DOHH2 (cell line): Measurements from ENCODE around the gene DCLK2.

Experiments
- H3F3A ChIP-seq: fragments of 200-600 bp; sonication (generic), shearing (Covaris generic); 2 replicates; pipeline ENCODE4 v1.6.0; 2016; ENCODE audit warnings: antibody characterized with exemption, mild to moderate bottlenecking; ENCODE audit not compliant: control insufficient read depth, insufficient read depth
- H3K27ac ChIP-seq: fragments of 200-600 bp; sonication (generic); 2 replicates; pipeline ENCODE4 v1.5.1; 2014; ENCODE audit warnings: low read depth, mild to moderate bottlenecking, low read length, moderate library complexity
- H3K27me3 ChIP-seq: fragments of 200-600 bp; sonication (generic); 2 replicates; pipeline ENCODE4 v1.6.1; 2014; ENCODE audit warnings: mild to moderate bottlenecking, low read length, mixed read lengths; ENCODE audit not compliant: control insufficient read depth
- H3K36me3 ChIP-seq: fragments of 200-600 bp; sonication (generic); 2 replicates; pipeline ENCODE4 v1.6.1; 2014; ENCODE audit warnings: mild to moderate bottlenecking, low read length, moderate library complexity, mixed read lengths; ENCODE audit not compliant: control insufficient read depth
- H3K4me1 ChIP-seq: fragments of 200-600 bp; sonication (generic); 2 replicates; pipeline ENCODE4 v1.6.1; 2014; ENCODE audit warnings: mild to moderate bottlenecking, low read length, mixed read lengths; ENCODE audit not compliant: control insufficient read depth
- H3K4me2 ChIP-seq: fragments of 200-600 bp; sonication (generic); 2 replicates; pipeline ENCODE4 v1.6.0; 2014; ENCODE audit warnings: mild to moderate bottlenecking, low read length, moderate library complexity
- H3K4me3 ChIP-seq: fragments of 200-600 bp; sonication (generic); 2 replicates; pipeline ENCODE4 v1.5.1; 2014; ENCODE audit warnings: mild to moderate bottlenecking, low read length, mixed read lengths
- H3K79me2 ChIP-seq: fragments of 200-600 bp; sonication (generic); 2 replicates; pipeline ENCODE4 v1.6.1; 2014; ENCODE audit warnings: mild to moderate bottlenecking, low read length, mixed read lengths; ENCODE audit not compliant: control insufficient read depth
- H3K9me2 ChIP-seq: fragments of 200-600 bp; sonication (generic); replicated peaks from 2 replicates; pipeline ENCODE4 v1.6.1; 2014; ENCODE audit warnings: mild to moderate bottlenecking, low read length, mixed read lengths; ENCODE audit not compliant: control insufficient read depth
- H3K9me3 ChIP-seq: fragments of 200-600 bp; sonication (generic); 2 replicates; pipeline ENCODE4 v1.6.1; 2014; ENCODE audit warnings: antibody characterized with exemption, low read length, mixed read lengths; ENCODE audit not compliant: control insufficient read depth, insufficient read depth
- H4K20me1 ChIP-seq: fragments of 200-600 bp; sonication (generic); 2 replicates; pipeline ENCODE4 v1.6.0; 2014; ENCODE audit warnings: low read depth, mild to moderate bottlenecking, antibody characterized with exemption, low read length, moderate library complexity; ENCODE audit not compliant: control insufficient read depth, insufficient read depth
- EZH2phosphoT487 ChIP-seq: fragments of 200-600 bp; sonication (generic); IDR thresholded peaks from 2 replicates; pipeline ENCODE4 v1.6.1; 2017; ENCODE audit warnings: borderline replicate concordance, mild to moderate bottlenecking, antibody characterized with exemption, low read length, moderate library complexity, mixed read lengths
- TF ChIP-seq, protein P1 (sequence below): fragments of 200-600 bp; sonication (generic); IDR thresholded peaks from one replicate; pipeline ENCODE4 v1.5.1; 2014; ENCODE audit warnings: antibody characterized with exemption, mild to moderate bottlenecking, low read depth, low read length; ENCODE audit not compliant: poor library complexity, severe bottlenecking

The DCLK2 gene

DNA sequence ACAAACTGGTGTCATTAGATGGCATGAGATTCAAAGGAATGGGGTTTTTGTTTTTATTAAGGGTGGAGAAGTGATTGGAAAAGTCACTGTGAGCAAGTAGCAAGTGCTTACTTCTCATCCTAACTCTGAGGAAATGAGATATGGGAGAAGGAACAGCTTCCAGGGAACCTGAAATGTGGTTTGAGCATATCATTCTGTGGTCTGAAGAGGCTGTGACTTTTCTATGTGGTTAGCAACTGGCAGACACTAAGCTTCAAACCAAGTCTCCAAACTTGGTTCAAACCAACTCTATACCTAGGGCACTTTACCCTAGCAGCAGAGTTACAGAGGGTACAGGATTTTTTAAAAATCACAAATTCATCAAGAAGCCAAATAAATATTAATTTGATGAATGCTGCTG, 58.2 kb downstream of the DCLK2 start:
- Histone ChIP-seq H3K9me2 (no peaks in the 10 kb centered on the region), H4K20me1 (no peaks in the 10 kb centered on the region), H3K79me2 (no peaks in the 10 kb centered on the region), H3K4me3 (no peak overlapping the region), H3K27ac (no peak overlapping the region), H3K4me2 (no peak overlapping the region), H3K36me3 (no peaks in the 10 kb centered on the region), H3K9me3 (no peaks in the 10 kb centered on the region), H3K27me3 (no peaks in the 10 kb centered on the region; the same call in 1 of the 2 replicates), H3K4me1 (no peaks in the 10 kb centered on the region), H3F3A (no peaks in the 10 kb centered on the region)
- TF ChIP-seq EZH2phosphoT487 = no peak
- TF ChIP-seq, protein P1, sequence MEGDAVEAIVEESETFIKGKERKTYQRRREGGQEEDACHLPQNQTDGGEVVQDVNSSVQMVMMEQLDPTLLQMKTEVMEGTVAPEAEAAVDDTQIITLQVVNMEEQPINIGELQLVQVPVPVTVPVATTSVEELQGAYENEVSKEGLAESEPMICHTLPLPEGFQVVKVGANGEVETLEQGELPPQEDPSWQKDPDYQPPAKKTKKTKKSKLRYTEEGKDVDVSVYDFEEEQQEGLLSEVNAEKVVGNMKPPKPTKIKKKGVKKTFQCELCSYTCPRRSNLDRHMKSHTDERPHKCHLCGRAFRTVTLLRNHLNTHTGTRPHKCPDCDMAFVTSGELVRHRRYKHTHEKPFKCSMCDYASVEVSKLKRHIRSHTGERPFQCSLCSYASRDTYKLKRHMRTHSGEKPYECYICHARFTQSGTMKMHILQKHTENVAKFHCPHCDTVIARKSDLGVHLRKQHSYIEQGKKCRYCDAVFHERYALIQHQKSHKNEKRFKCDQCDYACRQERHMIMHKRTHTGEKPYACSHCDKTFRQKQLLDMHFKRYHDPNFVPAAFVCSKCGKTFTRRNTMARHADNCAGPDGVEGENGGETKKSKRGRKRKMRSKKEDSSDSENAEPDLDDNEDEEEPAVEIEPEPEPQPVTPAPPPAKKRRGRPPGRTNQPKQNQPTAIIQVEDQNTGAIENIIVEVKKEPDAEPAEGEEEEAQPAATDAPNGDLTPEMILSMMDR = no peak

- no peaks in the 10 kb centered on the region for H3F3A ChIP-seq
- H3K4me2 ChIP-seq = no peak overlapping the region
- H3K4me3 ChIP-seq = no peak overlapping the region
- no peaks in the 10 kb centered on the region for H3K36me3 ChIP-seq
- H3K27me3 ChIP-seq = no peaks in the 10 kb centered on the region; the same call in 1 of the 2 replicates
- no peaks in the 10 kb centered on the region for H3K4me1 ChIP-seq
- H4K20me1 ChIP-seq = no peaks in the 10 kb centered on the region
- no peak overlapping the region for H3K27ac ChIP-seq
- H3K9me3 ChIP-seq = no peaks in the 10 kb centered on the region
- TF ChIP-seq, protein P1 = no peak
- TF ChIP-seq EZH2phosphoT487 = no peak
- no peaks in the 10 kb centered on the region for H3K79me2 ChIP-seq
- H3K9me2 ChIP-seq = no peaks in the 10 kb centered on the region
Observed at GRCh38 chr4:150139297-150139865, 61.1 kb downstream of the DCLK2 start.

DNA sequence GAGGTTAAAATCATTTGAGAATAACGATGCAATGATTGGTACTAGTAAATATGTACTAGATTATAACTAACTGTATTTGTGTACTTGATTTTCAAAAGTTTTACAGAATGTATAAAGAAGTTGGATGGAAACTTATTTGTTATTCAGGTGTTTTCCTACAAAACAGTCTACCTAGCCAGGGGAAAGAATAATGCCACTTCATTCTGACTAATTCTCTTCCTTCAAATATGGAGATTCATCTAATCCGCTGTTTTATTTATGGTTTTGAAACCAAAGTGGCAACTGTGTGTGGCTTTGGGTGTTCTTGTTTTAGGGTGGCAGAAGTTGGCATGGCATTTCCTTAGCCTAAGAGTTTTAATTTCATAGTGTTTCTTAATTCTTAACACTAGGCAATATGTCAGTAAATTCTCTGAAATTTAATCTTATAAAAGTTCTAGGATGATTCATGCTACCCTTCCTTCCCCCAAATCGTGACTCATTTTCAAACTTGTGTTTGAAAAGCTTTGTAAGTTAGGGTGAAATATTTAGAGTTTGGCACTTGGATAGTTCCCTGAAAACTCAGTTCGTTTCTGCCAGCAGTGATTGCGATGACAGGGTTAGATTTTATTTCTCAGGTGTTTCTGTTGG, 62.6 kb downstream of the DCLK2 start:
- Histone ChIP-seq H3K4me2 (no peak overlapping the region), H3K4me1 (no peaks in the 10 kb centered on the region), H3K9me2 (no peaks in the 10 kb centered on the region), H3K9me3 (no peaks in the 10 kb centered on the region), H3K79me2 (no peaks in the 10 kb centered on the region), H3K36me3 (no peaks in the 10 kb centered on the region), H3K4me3 (no peak overlapping the region), H3F3A (no peaks in the 10 kb centered on the region), H4K20me1 (no peaks in the 10 kb centered on the region), H3K27me3 (no peaks in the 10 kb centered on the region; the same call in 1 of the 2 replicates), H3K27ac (no peak overlapping the region)
- TF ChIP-seq EZH2phosphoT487 = no peak
- TF ChIP-seq, protein P1 = no peak
